Pancreas (tissue), 10 donors: ENCODE results near the gene PDE8A. TPM values are rescaled to one million over a fixed set of nuclear protein-coding genes. Genes with fewer than 3 reads are reported as not detected.
A peak's percentile ranks its signal among the peaks of the same experiment; 100 is the strongest.

Experiments used
- ATAC-seq, 4 donors: fragments of 200-7000 bp; cut with Tn5 transposase; one replicate each; pipeline versions ENCODE4 v1.8.0 to v1.9.1; 2020; ENCODE audit warnings: mild to moderate bottlenecking in 4 of 4, moderate library complexity in 4 of 4
- DNase-seq, 6 donors: peaks; one replicate each; pipeline ENCODE4 v3.0.0-alpha.2; 2020
- FAIRE-seq: peaks from 2 replicates; lab custom pipeline; 2012; peaks lifted over from hg19 to GRCh38; lab: Jason Lieb, UNC
- H3K27ac ChIP-seq, 4 donors: fragments of 200-600 bp; sonication (generic); 1 replicate in 3 of 4; 2 replicates in 1 of 4; pipeline versions ENCODE4 v1.5.0 to v1.8.0; 2020
- H3K27me3 ChIP-seq, 4 donors: fragments of 200-600 bp; one replicate each; pipeline ENCODE4 v1.8.0; 2021
- H3K36me3 ChIP-seq, 3 donors: fragments of 200-600 bp; sonication (generic) in 1 of 3; one replicate each; pipeline versions ENCODE4 v1.5.0 to v1.8.0; 2020 to 2021
- H3K4me1 ChIP-seq, 3 donors: fragments of 200-600 bp; one replicate each; pipeline ENCODE4 v1.8.0; 2021
- H3K4me3 ChIP-seq, 4 donors: fragments of 200-600 bp; sonication (generic) in 2 of 4; one replicate each; pipeline versions ENCODE4 v1.5.0 to v1.8.0; 2020 to 2021
- H3K9me3 ChIP-seq, 4 donors: fragments of 200-600 bp; one replicate each; pipeline ENCODE4 v1.8.0; 2021
- CTCF ChIP-seq, 4 donors: fragments of 200-600 bp; sonication (generic) in 3 of 4; IDR thresholded peaks; one replicate each; pipeline versions ENCODE4 v1.5.0 to v1.8.0; 2021; ENCODE audit warnings: antibody characterized with exemption in 4 of 4
- WGBS, 2 donors: extraction: QIAGEN DNeasy Blood & Tissue Kit; methylation state at CpG; one replicate each; pipeline ENCODE4 v1.1.7; 2013; 5-methylcytosine and 5-hydroxymethylcytosine counted together
- intact Hi-C, 3 donors: fragments of 100-400 bp; cut with DNase I; formaldehyde crosslinking; loops; one replicate each; pipeline versions ENCODE4 v1.11.1 to v1.14.2; 2022
- polyA plus RNA-seq, 2 donors: library from polyadenylated mRNA; stranded (reverse); fragments of 200-250 nt; gene quantifications; one replicate each; pipeline ENCODE4 v1.2.3, GENCODE V29; 2013
- total RNA-seq, 6 donors: library from RNA; stranded (reverse); fragmentation: NEBNext Ultra II Directional in 4 of 6; extraction: Animal tissue kit (Norgen Biotek cat#: 25700) in 4 of 6; gene quantifications; one replicate each; pipeline versions ENCODE4 v1.2.1 to v1.2.4, GENCODE V29; 2021 to 2023
- donor health status: healthy with polysubstance abuse.
- donor health status: DM: no; HTN: no; CAD: no; lungs with moderate emphysema.
- donor health status: DM: no; HTN: no; CAD: no.
- donor health status: control.
- donor health status: control.
- donor health status: Bipolar disorder and iron deficiency.
- donor health status: DM: yes; HTN: yes; CAD: no.
- donor health status: DM: no; HTN: no; CAD: no.
- donor health status: DM: no; HTN: no; CAD: no.
- donor health status: DM: yes; HTN: yes; CAD: no.

Gene PDE8A
- total and polyA plus RNA-seq, 8 donors, result 14.7 to 31.3 (median 20.7) TPM

- H3K4me3 ChIP-seq, result no peak overlapping the region
- no peak for TF ChIP-seq CTCF (IDR thresholded peaks at IDR 0.05)
- DNase-seq (no peak), FAIRE-seq (no peak), ATAC-seq (peak; percentile 21 to 77 (median 49))
- H3K27ac ChIP-seq, result peak overlapping the region in 2 of 4 donors; percentile 62 to 72
- 40 to 60% methylated on average over 4 of the region's 4 CpGs for WGBS, 2 donors
- H3K27me3 ChIP-seq, result no peaks in the 10 kb centered on the region
- no peaks in the 10 kb centered on the region for H3K36me3 ChIP-seq
- intact Hi-C loops, result no loop called here
- peaks cover 14 to 59% (median 50%) of the 10 kb centered on the region in 3 donors for H3K4me1 ChIP-seq
- no peaks in the 10 kb centered on the region for H3K9me3 ChIP-seq
Measured at GRCh38 chr15:85024509-85025336, 43.1 kb downstream of the PDE8A start.

- Histone ChIP-seq H3K27me3 (no peaks in the 10 kb centered on the region), H3K36me3 (no peaks in the 10 kb centered on the region), H3K9me3 (no peaks in the 10 kb centered on the region), H3K27ac (peak overlapping the region in 3 of 4 donors; percentile 2 to 72 (median 62)), H3K4me3 (no peak overlapping the region), H3K4me1 (peaks cover 21 to 68% (median 60%) of the 10 kb centered on the region in 3 donors)
- peak; percentile 41 to 71 (median 68) for ATAC-seq
- TF ChIP-seq CTCF (IDR thresholded peaks at IDR 0.05), result no peak
- no peak for FAIRE-seq
- intact Hi-C loops, result no loop called here
- no peak for DNase-seq
- WGBS, 2 donors, result 29 to 35% methylated on average over 4 of the region's 4 CpGs
Measured at GRCh38 chr15:85025516-85026251, 44.0 kb downstream of the PDE8A start.

DNA sequence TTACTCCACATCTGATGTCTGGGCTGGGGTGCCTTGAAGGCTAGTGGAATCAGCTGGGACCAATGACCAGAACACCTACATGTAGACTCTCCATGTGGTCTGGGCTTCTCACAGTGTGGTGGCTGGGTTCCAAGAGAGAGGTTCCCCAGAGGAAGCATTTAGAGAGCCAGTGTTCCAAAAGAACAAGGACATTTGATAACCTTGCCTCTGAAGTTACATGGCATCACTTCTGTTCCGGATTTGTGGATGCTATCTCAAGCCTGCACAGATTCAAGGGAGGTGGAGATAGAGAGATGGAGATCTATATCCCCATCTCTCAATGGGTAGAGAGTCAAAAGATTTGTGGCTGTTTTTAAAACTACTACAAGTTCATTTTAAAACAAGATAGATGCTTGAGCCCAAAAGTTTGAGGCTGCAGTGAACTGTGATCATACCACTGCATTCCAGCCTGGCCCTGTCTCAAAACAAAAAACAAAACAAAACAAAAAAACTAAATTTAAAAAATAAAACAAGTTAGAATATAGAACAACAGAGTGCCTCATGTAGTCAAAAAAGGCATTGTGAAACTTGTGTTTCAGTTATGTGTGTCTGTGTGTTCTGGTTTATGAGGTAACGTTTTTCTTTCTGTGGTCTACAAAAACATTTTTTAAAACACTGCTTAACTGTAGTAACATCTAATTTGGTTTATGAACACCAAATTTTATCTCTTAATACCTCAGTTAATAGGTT, 44.8 kb downstream of the PDE8A start:
- peak in 1 of 6 donors; percentile 19 for DNase-seq
- 20 to 36% methylated on average over 2 of the region's 2 CpGs for WGBS, 2 donors
- no peak for FAIRE-seq
- Histone ChIP-seq H3K27me3 (no peaks in the 10 kb centered on the region), H3K4me1 (peaks cover 29 to 76% (median 68%) of the 10 kb centered on the region in 3 donors), H3K4me3 (no peak overlapping the region), H3K9me3 (no peaks in the 10 kb centered on the region), H3K36me3 (no peaks in the 10 kb centered on the region), H3K27ac (peak overlapping the region in 3 of 4 donors; percentile 2 to 72 (median 62))
- intact Hi-C loops, result no loop called here
- ATAC-seq, result peak in 1 of 4 donors; percentile 10
- no peak for TF ChIP-seq CTCF (IDR thresholded peaks at IDR 0.05)

- Histone ChIP-seq H3K4me3 (no peak overlapping the region), H3K27me3 (no peaks in the 10 kb centered on the region), H3K9me3 (no peaks in the 10 kb centered on the region), H3K36me3 (no peaks in the 10 kb centered on the region), H3K27ac (peak overlapping the region in 3 of 4 donors; percentile 2 to 72 (median 62)), H3K4me1 (peaks cover 34 to 81% (median 73%) of the 10 kb centered on the region in 3 donors)
- DNase-seq (no peak), ATAC-seq (no peak), FAIRE-seq (no peak)
- TF ChIP-seq CTCF (IDR thresholded peaks at IDR 0.05), result no peak
- intact Hi-C loops, result no loop called here
Measured at GRCh38 chr15:85027033-85027380, 45.4 kb downstream of the PDE8A start.
